HG02870 (cell line): ENCODE measurements around the gene SDR42E2.
"Not testable (repeated sequence)": the region's sequence is repeated elsewhere in the genome, so short reads cannot be mapped to it uniquely, and the experiment has no call there.

Source experiments
- ATAC-seq: cut with Tn5 transposase; IDR thresholded peaks from one replicate; pipeline ENCODE4 v1.9.1; 2021; ENCODE audit warnings: mild to moderate bottlenecking, moderate library complexity; ENCODE audit not compliant: unreplicated experiment

The SDR42E2 gene

GRCh38 chr16:22161401-22161800 is 905 bp upstream of the SDR42E2 start:
- no peak for ATAC-seq

- no peak for ATAC-seq
Measured at GRCh38 chr16:22162656-22163009, 327 bp downstream of the SDR42E2 start.

- ATAC-seq, result no peak
Measured at GRCh38 chr16:22163806-22164205, 1.5 kb downstream of the SDR42E2 start.

GRCh38 chr16:22164482-22164881 is 2.2 kb downstream of the SDR42E2 start:
- no peak for ATAC-seq

GRCh38 chr16:22165508-22166285 is 3.4 kb downstream of the SDR42E2 start:
- no peak for ATAC-seq

- no peak for ATAC-seq
Measured at GRCh38 chr16:22171953-22172352, 9.6 kb downstream of the SDR42E2 start.

GRCh38 chr16:22172642-22173041 is 10.3 kb downstream of the SDR42E2 start:
- not testable (repeated sequence) for ATAC-seq

- no peak for ATAC-seq
Measured at GRCh38 chr16:22174642-22175041, 12.3 kb downstream of the SDR42E2 start.

- no peak for ATAC-seq
Measured at GRCh38 chr16:22177968-22178930, 15.9 kb downstream of the SDR42E2 start.

- no peak for ATAC-seq
Measured at GRCh38 chr16:22181426-22181825, 19.1 kb downstream of the SDR42E2 start.

GRCh38 chr16:22181843-22182242 is 19.5 kb downstream of the SDR42E2 start:
- ATAC-seq, result no peak

- no peak for ATAC-seq
Measured at GRCh38 chr16:22183335-22183734, 21.0 kb downstream of the SDR42E2 start.

GRCh38 chr16:22183901-22184614 is 21.8 kb downstream of the SDR42E2 start:
- no peak for ATAC-seq

GRCh38 chr16:22184615-22184968 is 22.3 kb downstream of the SDR42E2 start:
- no peak for ATAC-seq

GRCh38 chr16:22186517-22186916 is 24.2 kb downstream of the SDR42E2 start:
- no peak for ATAC-seq

GRCh38 chr16:22188267-22188594 is 25.9 kb downstream of the SDR42E2 start:
- no peak for ATAC-seq

GRCh38 chr16:22188595-22189442 is 26.5 kb downstream of the SDR42E2 start:
- ATAC-seq, result no peak

- no peak for ATAC-seq
Measured at GRCh38 chr16:22189473-22190080, 27.3 kb downstream of the SDR42E2 start.

- ATAC-seq, result peak; percentile 55
Measured at GRCh38 chr16:22190081-22190775, 27.9 kb downstream of the SDR42E2 start.
